Esophagus (tissue), 2 donors: ENCODE data around the gene MKKS. TPM values are rescaled to one million over a fixed set of nuclear protein-coding genes. Genes with fewer than 3 reads are reported as not detected.

ENCODE experiments used
- H3K27ac ChIP-seq, 2 donors: one replicate each; pipeline ENCODE4 v1.5.1; 2013; ENCODE audit warnings: low read depth in 2 of 2, mild to moderate bottlenecking in 2 of 2, inconsistent platforms in 1 of 2, low read length in 1 of 2, moderate library complexity in 1 of 2
- H3K27me3 ChIP-seq, 2 donors: one replicate each; pipeline ENCODE4 v1.6.1; 2013; ENCODE audit warnings: low read length in 2 of 2, control low read depth in 1 of 2, mild to moderate bottlenecking in 1 of 2; ENCODE audit not compliant: insufficient read depth in 2 of 2, control insufficient read depth in 1 of 2
- H3K36me3 ChIP-seq, 2 donors: one replicate each; pipeline ENCODE4 v1.6.1; 2013; ENCODE audit warnings: low read length in 1 of 2; ENCODE audit not compliant: control insufficient read depth in 2 of 2, insufficient read depth in 2 of 2
- H3K4me1 ChIP-seq, 2 donors: one replicate each; pipeline ENCODE4 v1.6.1; 2013; ENCODE audit warnings: low read length in 1 of 2; ENCODE audit not compliant: control insufficient read depth in 2 of 2, insufficient read depth in 2 of 2
- H3K4me3 ChIP-seq, 2 donors: one replicate each; pipeline ENCODE4 v1.5.1; 2013; ENCODE audit warnings: low read length in 2 of 2, mild to moderate bottlenecking in 2 of 2, low read depth in 1 of 2, moderate library complexity in 1 of 2
- H3K9me3 ChIP-seq, 2 donors: one replicate each; pipeline ENCODE4 v1.6.1; 2013; ENCODE audit warnings: mild to moderate bottlenecking in 2 of 2, low read depth in 1 of 2, low read length in 1 of 2, moderate library complexity in 1 of 2; ENCODE audit not compliant: control insufficient read depth in 2 of 2, insufficient read depth in 1 of 2
- WGBS, 2 donors: extraction: QIAGEN DNeasy Blood & Tissue Kit; methylation state at CpG; one replicate each; pipeline ENCODE4 v1.1.7; 2013; 5-methylcytosine and 5-hydroxymethylcytosine counted together
- polyA plus RNA-seq, 2 donors: library from polyadenylated mRNA; stranded (reverse); fragments of 200-250 nt; gene quantifications; one replicate each; pipeline ENCODE4 v1.2.3, GENCODE V29; 2013
- donor health status: healthy with polysubstance abuse.
- donor health status: Bipolar disorder and iron deficiency.

MKKS gene
- polyA plus RNA-seq, 2 donors: 9.4 to 11.1 TPM

DNA sequence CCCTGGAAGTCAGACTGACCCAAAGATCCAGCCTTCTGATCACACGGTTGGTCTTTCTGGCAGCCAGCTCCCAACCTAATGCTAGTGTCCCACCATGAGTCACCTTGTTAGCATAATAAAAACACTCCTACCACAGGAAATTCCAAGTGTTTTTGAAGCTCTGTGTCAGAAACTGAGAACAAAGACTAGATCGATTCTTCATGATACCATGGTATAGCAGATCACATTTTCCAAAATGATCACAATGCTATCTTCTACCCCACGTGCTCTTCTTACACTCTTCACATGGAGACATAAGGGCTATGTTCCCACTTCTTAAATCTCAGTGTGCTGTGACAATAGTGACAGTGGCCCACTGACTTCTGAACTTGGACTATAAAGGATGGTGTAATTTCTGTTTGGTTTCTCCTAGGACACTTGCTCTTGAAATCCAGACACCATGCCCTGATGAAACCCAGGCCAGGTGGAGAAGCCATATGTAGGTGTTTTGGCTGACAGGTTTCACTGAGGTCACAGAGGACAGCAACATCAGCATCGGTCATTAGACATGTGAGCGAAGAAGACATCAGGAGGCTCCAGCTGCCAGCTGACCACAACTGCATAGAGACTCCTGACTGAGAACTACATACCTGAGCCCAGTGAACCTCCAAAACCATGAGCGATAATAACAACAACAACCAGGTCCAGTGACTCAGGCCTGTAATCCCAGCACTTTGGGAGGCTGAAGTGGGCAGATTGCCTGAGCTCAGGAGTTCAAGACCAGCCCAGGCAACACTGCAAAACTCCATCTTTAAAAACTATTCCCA, 57.5 kb downstream of the MKKS start:
- Histone ChIP-seq H3K4me1 (no peaks in the 10 kb centered on the region), H3K36me3 (no peaks in the 10 kb centered on the region), H3K4me3 (no peak overlapping the region), H3K27ac (no peak overlapping the region), H3K9me3 (no peaks in the 10 kb centered on the region), H3K27me3 (no peaks in the 10 kb centered on the region)
- WGBS, 2 donors: 84 to 85% methylated on average over 6 of the region's 6 CpGs

DNA sequence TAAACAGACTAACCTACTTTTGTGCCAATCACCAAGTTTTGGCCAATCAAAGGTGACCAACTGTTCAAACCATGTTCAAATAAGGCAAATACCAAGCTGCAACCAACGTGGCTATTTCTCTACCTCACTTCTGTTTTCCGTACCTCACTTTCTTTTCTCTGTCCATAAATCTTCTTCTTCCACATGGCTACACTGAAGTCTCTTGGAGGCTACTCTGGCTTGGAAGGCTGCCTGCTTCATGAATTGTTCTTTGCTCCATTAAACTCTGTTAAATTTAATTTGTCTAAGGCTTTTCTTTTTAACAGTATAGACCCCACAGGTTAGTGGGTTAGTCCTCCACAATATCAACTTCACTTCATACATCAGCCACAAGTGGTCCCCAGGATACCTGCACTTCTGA, 58.8 kb downstream of the MKKS start:
- H3K4me1 ChIP-seq: no peaks in the 10 kb centered on the region
- no peaks in the 10 kb centered on the region for H3K36me3 ChIP-seq
- H3K27me3 ChIP-seq: no peaks in the 10 kb centered on the region
- H3K4me3 ChIP-seq: no peak overlapping the region
- H3K9me3 ChIP-seq: no peaks in the 10 kb centered on the region
- 79% methylated on average over 2 of the region's 2 CpGs for WGBS, 2 donors
- no peak overlapping the region for H3K27ac ChIP-seq

DNA sequence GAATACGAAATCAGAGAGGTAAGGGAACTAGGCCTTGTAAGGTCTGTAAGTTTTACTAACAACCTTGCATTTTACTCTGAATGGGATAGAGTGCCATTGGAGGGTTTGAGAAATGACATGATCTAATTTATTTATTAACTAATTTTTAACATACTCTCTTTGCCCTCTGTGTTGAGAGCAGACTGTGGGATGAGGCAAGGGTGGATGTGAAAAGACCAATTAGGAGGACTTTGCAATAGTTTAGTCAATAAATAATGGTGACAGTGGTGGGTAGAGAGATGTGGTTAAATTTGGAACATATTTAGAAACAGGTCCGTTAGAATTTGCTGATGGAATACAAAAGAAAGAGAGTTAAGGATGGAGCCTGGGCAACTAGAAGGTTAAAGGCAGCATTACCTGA, 60.0 kb downstream of the MKKS start:
- Histone ChIP-seq H3K36me3 (no peaks in the 10 kb centered on the region), H3K9me3 (no peaks in the 10 kb centered on the region)
- WGBS, 2 donors: 69 to 76% methylated on average over 2 of the region's 2 CpGs

DNA sequence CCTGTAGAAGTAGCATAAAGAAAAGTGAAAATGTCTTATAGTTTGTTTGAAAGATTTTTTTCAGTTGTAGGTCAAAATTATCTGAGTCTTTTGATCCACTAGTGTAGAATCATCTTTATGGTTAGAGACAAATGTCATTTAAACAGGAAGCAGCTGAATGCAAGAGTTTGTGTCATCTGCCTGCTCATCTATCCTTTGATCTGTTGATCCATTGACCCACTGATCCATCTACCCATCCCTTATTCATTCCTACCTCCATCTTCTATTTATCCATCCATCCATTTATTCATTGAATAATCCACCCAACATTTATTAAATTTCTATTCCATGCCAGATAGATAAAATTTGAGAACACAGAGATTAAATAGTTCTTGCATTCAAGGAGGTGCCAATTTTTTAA, 62.6 kb downstream of the MKKS start:
- Histone ChIP-seq H3K4me3 (no peak overlapping the region), H3K9me3 (no peaks in the 10 kb centered on the region), H3K36me3 (no peaks in the 10 kb centered on the region)

More for the DNA sequence above, 60.0 kb downstream of the MKKS start:
- Histone ChIP-seq H3K4me3 (no peak overlapping the region), H3K27ac (no peak overlapping the region), H3K27me3 (no peaks in the 10 kb centered on the region), H3K4me1 (no peaks in the 10 kb centered on the region)

DNA sequence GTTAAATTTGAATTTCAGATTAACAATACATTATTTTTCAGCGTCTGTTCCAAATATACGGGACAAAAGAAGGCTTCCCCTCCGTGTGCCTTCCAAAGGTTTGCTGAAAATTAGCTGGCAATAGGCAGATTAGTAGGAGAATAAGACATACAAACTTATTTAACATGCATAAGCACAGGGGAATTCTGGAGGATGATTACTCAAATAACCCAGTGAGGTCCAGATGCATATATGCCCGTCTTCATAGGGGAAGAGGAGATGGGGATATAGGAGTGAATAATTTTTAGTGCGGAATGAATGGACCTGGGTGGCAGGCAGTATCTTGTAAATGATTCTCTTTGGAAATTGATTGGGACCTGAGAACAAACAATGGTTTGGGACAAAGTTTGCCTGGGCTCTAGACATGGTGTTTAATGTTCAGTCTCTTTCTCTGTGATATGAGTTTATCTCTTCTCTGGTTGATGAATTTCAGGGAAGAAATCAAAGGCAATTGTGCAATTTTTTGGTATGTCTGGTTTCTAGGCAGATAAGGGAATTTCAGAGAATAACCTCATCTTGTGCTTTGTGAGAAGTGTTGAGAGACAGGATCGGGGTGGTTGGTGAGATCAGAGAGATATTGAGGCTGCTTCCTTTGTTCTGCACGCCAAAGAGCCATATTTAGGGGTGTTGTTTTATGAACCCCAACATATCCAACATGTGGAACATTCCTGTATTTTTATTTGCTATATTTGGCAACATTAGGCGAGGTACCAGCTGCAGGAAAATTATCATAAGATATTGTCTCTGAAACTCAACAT, 63.7 kb downstream of the MKKS start:
- H3K4me1 ChIP-seq: no peaks in the 10 kb centered on the region
- no peaks in the 10 kb centered on the region for H3K9me3 ChIP-seq
- no peaks in the 10 kb centered on the region for H3K36me3 ChIP-seq
- H3K27me3 ChIP-seq: no peaks in the 10 kb centered on the region
- H3K4me3 ChIP-seq: no peak overlapping the region
- no peak overlapping the region for H3K27ac ChIP-seq
- 51 to 61% methylated on average over 8 of the region's 8 CpGs for WGBS, 2 donors

More for the DNA sequence above, 62.6 kb downstream of the MKKS start:
- Histone ChIP-seq H3K27me3 (no peaks in the 10 kb centered on the region), H3K27ac (no peak overlapping the region), H3K4me1 (no peaks in the 10 kb centered on the region)

DNA sequence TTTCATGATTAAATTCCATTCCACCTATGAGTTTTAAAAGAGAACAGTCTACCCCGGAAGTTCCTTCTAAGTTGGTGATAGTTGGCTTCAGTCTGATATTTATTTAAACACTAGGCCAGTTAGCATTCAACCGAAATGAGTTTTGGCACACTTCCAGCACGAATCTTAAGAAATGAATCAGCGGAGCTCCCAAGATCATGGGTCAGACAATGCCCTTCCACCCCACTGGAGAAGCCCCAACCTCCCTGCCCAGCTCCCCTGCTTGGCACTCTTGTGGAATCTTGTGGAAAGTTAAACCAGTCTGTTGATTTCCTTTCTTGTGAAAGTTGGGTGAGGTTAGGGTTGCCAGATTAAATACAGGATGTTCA, 64.3 kb downstream of the MKKS start:
- Histone ChIP-seq H3K27ac (no peak overlapping the region), H3K27me3 (no peaks in the 10 kb centered on the region), H3K4me3 (no peak overlapping the region), H3K9me3 (no peaks in the 10 kb centered on the region), H3K4me1 (no peaks in the 10 kb centered on the region), H3K36me3 (no peaks in the 10 kb centered on the region)
- 25 to 28% methylated on average over 4 of the region's 4 CpGs for WGBS, 2 donors

DNA sequence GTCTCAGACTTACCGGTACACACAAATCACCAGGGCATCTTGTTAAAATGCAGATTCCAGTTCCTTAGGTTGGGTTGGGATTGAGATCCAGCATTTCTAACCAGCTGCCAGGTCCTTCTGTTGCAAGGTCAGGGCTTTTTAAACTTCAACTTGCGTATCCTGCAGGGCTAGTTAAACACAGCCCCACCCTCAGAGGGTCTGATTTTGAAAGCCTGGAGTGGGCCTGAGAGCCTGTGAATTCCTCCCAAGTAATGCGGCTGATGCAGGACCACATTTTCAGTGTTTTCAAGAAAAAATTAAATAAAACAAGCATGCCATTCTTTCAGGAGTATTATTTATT, 65.3 kb downstream of the MKKS start:
- H3K4me3 ChIP-seq: no peak overlapping the region
- no peaks in the 10 kb centered on the region for H3K36me3 ChIP-seq
- WGBS, 2 donors: 90 to 95% methylated on average over 3 of the region's 3 CpGs
- no peaks in the 10 kb centered on the region for H3K4me1 ChIP-seq
- no peaks in the 10 kb centered on the region for H3K9me3 ChIP-seq
- H3K27me3 ChIP-seq: no peaks in the 10 kb centered on the region
- H3K27ac ChIP-seq: no peak overlapping the region

DNA sequence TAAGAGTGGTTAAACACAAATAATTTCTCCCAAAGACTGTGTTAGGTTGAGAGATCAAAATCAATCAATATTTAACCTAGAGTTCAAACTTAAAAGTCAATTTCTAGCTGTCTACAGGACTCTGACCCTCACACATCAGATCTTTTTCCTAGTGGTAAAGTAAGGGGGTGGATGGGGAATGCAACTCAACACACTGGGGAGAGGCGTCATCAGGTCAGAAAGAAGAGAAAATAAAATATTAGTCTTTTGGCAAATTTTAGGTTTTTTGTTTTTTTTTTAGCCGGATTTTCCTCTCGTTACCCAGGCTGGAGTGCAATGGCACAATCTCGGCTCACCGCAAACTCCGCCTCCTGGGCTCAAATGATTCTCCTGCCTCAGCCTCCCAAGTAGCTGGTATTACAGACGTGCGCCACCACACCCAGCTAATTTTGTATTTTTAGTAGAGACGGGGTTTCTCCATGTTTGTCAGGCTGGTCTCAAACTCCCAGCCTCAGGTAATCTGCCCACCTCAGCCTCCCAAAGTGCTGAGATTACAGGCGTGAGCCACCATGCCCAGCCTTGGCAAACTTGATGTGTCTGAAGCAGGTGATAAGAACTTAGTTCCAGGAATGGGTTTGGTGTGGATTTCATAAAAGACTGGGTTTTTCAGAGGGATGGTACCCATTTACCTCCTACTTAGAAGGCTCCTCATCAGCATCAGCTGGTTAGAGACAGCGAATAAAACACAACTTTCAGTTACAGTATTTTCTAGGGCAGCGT, 65.9 kb downstream of the MKKS start:
- H3K4me1 ChIP-seq: no peaks in the 10 kb centered on the region
- no peaks in the 10 kb centered on the region for H3K36me3 ChIP-seq
- no peaks in the 10 kb centered on the region for H3K27me3 ChIP-seq
- H3K4me3 ChIP-seq: no peak overlapping the region
- no peaks in the 10 kb centered on the region for H3K9me3 ChIP-seq
- H3K27ac ChIP-seq: no peak overlapping the region
- WGBS, 2 donors: 91 to 93% methylated on average over 12 of the region's 12 CpGs

DNA sequence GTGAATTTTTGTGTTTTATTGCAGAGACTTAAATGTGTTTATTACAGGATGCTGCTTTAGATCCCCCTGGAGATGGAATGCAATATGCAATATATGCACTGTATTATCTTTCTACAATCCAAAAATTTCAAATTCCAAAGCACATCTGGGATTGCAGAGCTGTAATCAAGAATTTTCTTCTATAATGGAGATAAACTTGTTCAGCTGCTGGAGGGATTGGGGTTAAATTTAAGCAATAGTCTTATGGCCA, 66.4 kb downstream of the MKKS start:
- no peaks in the 10 kb centered on the region for H3K4me1 ChIP-seq
- H3K9me3 ChIP-seq: no peaks in the 10 kb centered on the region
- no peak overlapping the region for H3K27ac ChIP-seq
- H3K27me3 ChIP-seq: no peaks in the 10 kb centered on the region
- H3K4me3 ChIP-seq: no peak overlapping the region
- no peaks in the 10 kb centered on the region for H3K36me3 ChIP-seq
